Prostate gland (tissue), 2 donors: Measurements from ENCODE around the gene MAOA.

Source experiments
- POLR2A ChIP-seq: fragments of 450-650 bp; IDR thresholded peaks from one replicate; pipeline ENCODE4 v1.6.1; 2016; ENCODE audit warnings: antibody characterized with exemption, mild to moderate bottlenecking
- POLR2AphosphoS5 ChIP-seq: sonication (generic); formaldehyde crosslinking; IDR thresholded peaks from one replicate; pipeline ENCODE4 v1.6.1; 2017; ENCODE audit warnings: antibody characterized with exemption
- TF ChIP-seq, protein P1 (sequence below), 4 experiments: fragments of 200-600 bp in 2 of 4; fragments of 450-650 bp in 2 of 4; sonication (generic) in 2 of 4; IDR thresholded peaks; 1 replicate in 3 of 4; 2 replicates in 1 of 4; pipeline ENCODE4 v1.5.1; 2016 to 2019; ENCODE audit warnings: antibody characterized with exemption in 4 of 4, mild to moderate bottlenecking in 2 of 4, moderate library complexity in 2 of 4

DNA sequence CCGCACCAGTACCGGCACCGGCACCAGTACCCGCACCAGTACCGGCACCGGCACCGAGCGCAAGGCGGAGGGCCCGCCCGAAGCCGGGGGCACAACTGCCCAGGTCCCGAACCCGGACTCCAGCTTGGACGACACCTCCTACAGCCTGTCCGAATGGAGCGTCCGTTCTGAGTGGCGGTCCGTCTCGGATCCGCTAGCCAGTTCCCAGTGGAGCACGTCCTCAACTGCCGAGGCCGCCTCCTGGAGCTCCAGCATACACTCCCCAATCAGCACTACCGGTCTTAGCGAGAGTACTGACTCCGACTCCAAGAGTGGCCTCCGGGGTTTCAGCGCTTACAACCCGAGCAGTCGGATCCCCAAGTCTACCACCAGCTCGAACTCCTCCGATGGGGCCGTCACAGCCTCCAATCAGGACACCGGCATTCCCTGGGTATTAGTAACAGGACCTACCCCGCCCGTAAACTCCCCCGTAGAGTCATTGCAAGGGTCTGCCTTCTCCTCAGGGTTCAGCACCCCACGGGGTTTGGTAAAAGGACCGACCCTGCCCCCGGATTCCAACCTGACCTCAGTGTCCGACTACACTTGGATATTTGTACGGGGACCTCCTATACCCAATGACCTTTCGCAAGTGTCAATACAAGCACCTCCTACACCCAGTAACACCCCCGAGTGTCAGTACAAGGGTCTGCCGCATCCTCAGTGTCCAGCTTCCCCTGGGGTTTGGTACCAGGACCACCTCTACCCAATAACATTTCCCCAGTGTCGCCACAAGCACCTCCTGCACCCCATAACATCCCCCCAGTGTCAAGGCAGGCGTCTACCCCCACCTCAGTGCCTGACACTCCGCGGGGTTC is 721 bp upstream of the MAOA start:
- TF ChIP-seq POLR2AphosphoS5 (no peak), POLR2A (no peak)
- TF ChIP-seq, protein P1, sequence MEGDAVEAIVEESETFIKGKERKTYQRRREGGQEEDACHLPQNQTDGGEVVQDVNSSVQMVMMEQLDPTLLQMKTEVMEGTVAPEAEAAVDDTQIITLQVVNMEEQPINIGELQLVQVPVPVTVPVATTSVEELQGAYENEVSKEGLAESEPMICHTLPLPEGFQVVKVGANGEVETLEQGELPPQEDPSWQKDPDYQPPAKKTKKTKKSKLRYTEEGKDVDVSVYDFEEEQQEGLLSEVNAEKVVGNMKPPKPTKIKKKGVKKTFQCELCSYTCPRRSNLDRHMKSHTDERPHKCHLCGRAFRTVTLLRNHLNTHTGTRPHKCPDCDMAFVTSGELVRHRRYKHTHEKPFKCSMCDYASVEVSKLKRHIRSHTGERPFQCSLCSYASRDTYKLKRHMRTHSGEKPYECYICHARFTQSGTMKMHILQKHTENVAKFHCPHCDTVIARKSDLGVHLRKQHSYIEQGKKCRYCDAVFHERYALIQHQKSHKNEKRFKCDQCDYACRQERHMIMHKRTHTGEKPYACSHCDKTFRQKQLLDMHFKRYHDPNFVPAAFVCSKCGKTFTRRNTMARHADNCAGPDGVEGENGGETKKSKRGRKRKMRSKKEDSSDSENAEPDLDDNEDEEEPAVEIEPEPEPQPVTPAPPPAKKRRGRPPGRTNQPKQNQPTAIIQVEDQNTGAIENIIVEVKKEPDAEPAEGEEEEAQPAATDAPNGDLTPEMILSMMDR (IDR thresholded peaks at IDR 0.05) = no peak
